GM19099 (cell line): ENCODE measurements around the gene YIPF2.

ENCODE experiments used
- POLR2A ChIP-seq: IDR thresholded peaks from 3 replicates; pipeline ENCODE4 v1.6.1; 2011; ENCODE audit warnings: low read depth; ENCODE audit not compliant: insufficient read length; ENCODE audit errors: extremely low read depth

The YIPF2 gene

GRCh38 chr19:10895920-10896319 lies 32.5 kb downstream of the YIPF2 start:
- TF ChIP-seq POLR2A, result no peak

GRCh38 chr19:10895363-10895762 lies 33.1 kb downstream of the YIPF2 start:
- TF ChIP-seq POLR2A, result no peak

GRCh38 chr19:10894911-10895213 lies 33.6 kb downstream of the YIPF2 start:
- TF ChIP-seq POLR2A, result no peak

GRCh38 chr19:10892256-10892655 lies 36.2 kb downstream of the YIPF2 start:
- no peak for TF ChIP-seq POLR2A

GRCh38 chr19:10891405-10892086 lies 36.9 kb downstream of the YIPF2 start:
- no peak for TF ChIP-seq POLR2A

GRCh38 chr19:10889880-10890279 lies 38.6 kb downstream of the YIPF2 start:
- no peak for TF ChIP-seq POLR2A

GRCh38 chr19:10888421-10888866 lies 40.0 kb downstream of the YIPF2 start:
- no peak for TF ChIP-seq POLR2A

- no peak for TF ChIP-seq POLR2A
These were observed 40.6 kb downstream of the YIPF2 start for GRCh38 chr19:10887616-10888367.

- no peak for TF ChIP-seq POLR2A
These were observed 43.0 kb downstream of the YIPF2 start for GRCh38 chr19:10885201-10886169.

GRCh38 chr19:10884274-10884673 lies 44.2 kb downstream of the YIPF2 start:
- no peak for TF ChIP-seq POLR2A

- TF ChIP-seq POLR2A, result no peak
These were observed 46.4 kb downstream of the YIPF2 start for GRCh38 chr19:10882108-10882457.

GRCh38 chr19:10881403-10882107 lies 46.9 kb downstream of the YIPF2 start:
- no peak for TF ChIP-seq POLR2A

GRCh38 chr19:10878253-10878652 lies 50.2 kb downstream of the YIPF2 start:
- no peak for TF ChIP-seq POLR2A

- TF ChIP-seq POLR2A, result peak; percentile 40
These were observed 51.8 kb downstream of the YIPF2 start for GRCh38 chr19:10876459-10877240.
